Gastroesophageal sphincter (tissue), 4 donors: ENCODE results near the gene PHF19. TPM values are rescaled to one million over a fixed set of nuclear protein-coding genes. Genes with fewer than 3 reads are reported as not detected.

Source experiments
- ATAC-seq: fragments of 150-250 bp; one replicate; pipeline ENCODE4 v1.9.1; 2016; ENCODE audit warnings: mild to moderate bottlenecking, moderate library complexity
- H3K27ac ChIP-seq, 4 donors: fragments of 200-600 bp; sonication (generic) in 3 of 4; 1 replicate in 3 of 4; 2 replicates in 1 of 4; pipeline ENCODE4 v1.5.1; 2016 to 2019
- H3K27me3 ChIP-seq: fragments of 200-600 bp; sonication (generic); one replicate; pipeline ENCODE4 v1.5.1; 2019
- H3K36me3 ChIP-seq, 2 donors: fragments of 200-600 bp; sonication (generic); one replicate each; pipeline ENCODE4 v1.5.1; 2019; ENCODE audit warnings: control low read depth in 1 of 2
- H3K4me1 ChIP-seq, 3 donors: fragments of 200-600 bp; sonication (generic); 1 replicate in 2 of 3; 2 replicates in 1 of 3; pipeline ENCODE4 v1.5.1; 2016 to 2019; ENCODE audit warnings: control low read depth in 2 of 3
- H3K4me3 ChIP-seq, 2 donors: fragments of 200-600 bp; sonication (generic); one replicate each; pipeline ENCODE4 v1.5.1; 2019; ENCODE audit warnings: mild to moderate bottlenecking in 1 of 2, moderate library complexity in 1 of 2
- H3K9me3 ChIP-seq, 3 donors: fragments of 200-600 bp; sonication (generic); one replicate each; pipeline ENCODE4 v1.5.1; 2017 to 2019; ENCODE audit warnings: control low read depth in 2 of 3
- CTCF ChIP-seq, 4 experiments: fragments of 200-600 bp in 2 of 4; fragments of 450-650 bp in 2 of 4; sonication (generic) in 1 of 4; IDR thresholded peaks; one replicate each; pipeline ENCODE4 v1.5.1; 2017 to 2019; ENCODE audit warnings: antibody characterized with exemption in 4 of 4, mild to moderate bottlenecking in 2 of 4, moderate library complexity in 2 of 4
- EP300 ChIP-seq: sonication (generic); formaldehyde crosslinking; IDR thresholded peaks from one replicate; pipeline ENCODE4 v1.6.1; 2017; ENCODE audit warnings: antibody characterized with exemption, mild to moderate bottlenecking
- POLR2A ChIP-seq, 2 donors: fragments of 450-650 bp; IDR thresholded peaks; one replicate each; pipeline ENCODE4 v1.6.1; 2017; ENCODE audit warnings: antibody characterized with exemption in 2 of 2, mild to moderate bottlenecking in 2 of 2, moderate library complexity in 1 of 2
- POLR2AphosphoS5 ChIP-seq: sonication (generic); formaldehyde crosslinking; IDR thresholded peaks from one replicate; pipeline ENCODE4 v1.6.1; 2017; ENCODE audit warnings: antibody characterized with exemption
- WGBS, 2 donors: methylation state at CpG; one replicate each; pipeline ENCODE4 v1.1.5; 2018; ENCODE audit warnings: low coverage in 1 of 2; 5-methylcytosine and 5-hydroxymethylcytosine counted together
- total RNA-seq, 4 donors: library from RNA; depleted of rRNA; stranded (reverse); fragments of >200 nt; gene quantifications; one replicate each; pipeline ENCODE4 v1.1.0, GENCODE V29; 2016

PHF19 gene
- 10 to 100 TPM; 27.0 to 82.5 (median 54.3) TPM for total RNA-seq

GRCh38 chr9:120876842-120877240 is at the start of gene PHF19:
Gene PHF19 (minus strand): TSS chr9:120877188. CDS start chr9:120874741, 2,447 bp downstream.
- TF ChIP-seq POLR2A (IDR thresholded peaks at IDR 0.05) (no peak), EP300 (no peak), CTCF (IDR thresholded peaks at IDR 0.05) (no peak), POLR2AphosphoS5 (no peak)
- peaks cover 0 to 31% of the 10 kb centered on the region in 2 donors for H3K36me3 ChIP-seq
- H3K4me3 ChIP-seq, result peak within 1 kb of the TSS; percentile 80 to 90
- H3K4me1 ChIP-seq, result peaks cover 0 to 24% (median 11%) of the 10 kb centered on the region in 3 donors
- no CpG with 5 or more reads among the region's 45 CpGs for WGBS, 2 donors
- H3K9me3 ChIP-seq, result no peaks in the 10 kb centered on the region
- peak; percentile 46 for ATAC-seq
- peak within 1 kb of the TSS; percentile 98 to 100 (median 98) for H3K27ac ChIP-seq
- no peaks in the 10 kb centered on the region for H3K27me3 ChIP-seq

GRCh38 chr9:120926397-120926928 is 49.5 kb upstream of the PHF19 start, which contains the start of gene TRAF1:
Gene TRAF1 (minus strand): TSS chr9:120926796. CDS start chr9:120926075, 721 bp downstream.
- peaks cover 0 to 61% (median 20%) of the 10 kb centered on the region in 3 donors for H3K4me1 ChIP-seq
- 83 to 100% methylated on average over 1 to 2 of the region's 6 CpGs for WGBS, 2 donors
- no peaks in the 10 kb centered on the region for H3K36me3 ChIP-seq
- TF ChIP-seq CTCF (IDR thresholded peaks at IDR 0.05), result no peak
- TF ChIP-seq EP300, result no peak
- TF ChIP-seq POLR2AphosphoS5, result no peak
- no peak for TF ChIP-seq POLR2A (IDR thresholded peaks at IDR 0.05)
- H3K9me3 ChIP-seq, result no peaks in the 10 kb centered on the region
- H3K27me3 ChIP-seq, result no peaks in the 10 kb centered on the region
- peak within 1 kb of the TSS in 3 of 4 donors; percentile 87 to 98 (median 95) for H3K27ac ChIP-seq
- H3K4me3 ChIP-seq, result no peak within 1 kb of the TSS
- ATAC-seq, result no peak

- Histone ChIP-seq H3K4me1 (peaks cover 0 to 61% (median 17%) of the 10 kb centered on the region in 3 donors), H3K36me3 (no peaks in the 10 kb centered on the region), H3K4me3 (no peak overlapping the region), H3K9me3 (no peaks in the 10 kb centered on the region), H3K27me3 (no peaks in the 10 kb centered on the region), H3K27ac (peak overlapping the region in 3 of 4 donors; percentile 36 to 59 (median 45))
- WGBS, 2 donors, result 40 to 57% methylated on average over 6 to 7 of the region's 13 CpGs
- TF ChIP-seq EP300 (no peak), CTCF (IDR thresholded peaks at IDR 0.05) (no peak), POLR2A (IDR thresholded peaks at IDR 0.05) (no peak), POLR2AphosphoS5 (no peak)
- no peak for ATAC-seq
Measured at GRCh38 chr9:120925535-120926396, 48.8 kb upstream of the PHF19 start.

- H3K9me3 ChIP-seq, result no peaks in the 10 kb centered on the region
- TF ChIP-seq POLR2A (IDR thresholded peaks at IDR 0.05) (no peak), EP300 (no peak), POLR2AphosphoS5 (no peak), CTCF (IDR thresholded peaks at IDR 0.05) (no peak)
- peak overlapping the region in 2 of 4 donors; percentile 8 to 45 for H3K27ac ChIP-seq
- H3K27me3 ChIP-seq, result no peaks in the 10 kb centered on the region
- 73 to 96% methylated on average over 8 of the region's 11 CpGs for WGBS, 2 donors
- no peak overlapping the region for H3K4me3 ChIP-seq
- ATAC-seq, result no peak
- no peaks in the 10 kb centered on the region for H3K36me3 ChIP-seq
- H3K4me1 ChIP-seq, result peaks cover 0 to 62% (median 25%) of the 10 kb centered on the region in 3 donors
Measured at GRCh38 chr9:120924698-120925534, 47.9 kb upstream of the PHF19 start.
